ENCODE results near the gene IGFALS. TPM values are rescaled to one million over a fixed set of nuclear protein-coding genes. Genes with fewer than 3 reads are reported as not detected.

The IGFALS gene
- total RNA-seq, 1 experiment from 2014 or later: not detected

DNA sequence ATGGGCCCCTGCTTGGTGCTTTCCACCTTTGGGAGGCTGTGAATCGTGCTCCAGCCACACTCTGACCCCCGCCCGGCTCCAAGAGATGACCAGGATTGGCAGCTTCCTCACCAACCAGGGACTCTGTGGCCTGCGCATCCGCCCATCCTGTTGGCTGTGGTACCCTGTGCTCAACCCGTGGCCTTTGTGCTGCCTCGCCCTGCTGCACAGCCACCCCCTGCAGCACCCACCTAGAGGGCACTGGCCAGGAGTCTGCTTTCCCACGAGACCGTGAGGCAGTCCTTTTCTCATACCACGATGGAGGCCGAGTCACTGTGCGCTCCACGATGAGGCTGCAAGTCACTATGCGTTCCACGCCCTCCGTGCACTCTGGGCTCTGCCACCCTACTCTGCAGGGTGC, 41.6 kb downstream of the IGFALS start:
- CTCF ChIA-PET: no interaction called here
- TF ChIP-seq, protein P1, sequence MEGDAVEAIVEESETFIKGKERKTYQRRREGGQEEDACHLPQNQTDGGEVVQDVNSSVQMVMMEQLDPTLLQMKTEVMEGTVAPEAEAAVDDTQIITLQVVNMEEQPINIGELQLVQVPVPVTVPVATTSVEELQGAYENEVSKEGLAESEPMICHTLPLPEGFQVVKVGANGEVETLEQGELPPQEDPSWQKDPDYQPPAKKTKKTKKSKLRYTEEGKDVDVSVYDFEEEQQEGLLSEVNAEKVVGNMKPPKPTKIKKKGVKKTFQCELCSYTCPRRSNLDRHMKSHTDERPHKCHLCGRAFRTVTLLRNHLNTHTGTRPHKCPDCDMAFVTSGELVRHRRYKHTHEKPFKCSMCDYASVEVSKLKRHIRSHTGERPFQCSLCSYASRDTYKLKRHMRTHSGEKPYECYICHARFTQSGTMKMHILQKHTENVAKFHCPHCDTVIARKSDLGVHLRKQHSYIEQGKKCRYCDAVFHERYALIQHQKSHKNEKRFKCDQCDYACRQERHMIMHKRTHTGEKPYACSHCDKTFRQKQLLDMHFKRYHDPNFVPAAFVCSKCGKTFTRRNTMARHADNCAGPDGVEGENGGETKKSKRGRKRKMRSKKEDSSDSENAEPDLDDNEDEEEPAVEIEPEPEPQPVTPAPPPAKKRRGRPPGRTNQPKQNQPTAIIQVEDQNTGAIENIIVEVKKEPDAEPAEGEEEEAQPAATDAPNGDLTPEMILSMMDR (IDR thresholded peaks at IDR 0.05; ENCODE audit: unreplicated experiment): no peak
- Mint-ChIP-seq H3K27me3 (ENCODE audit: unreplicated experiment) (no peaks in the 10 kb centered on the region), H3K27ac (ENCODE audit: unreplicated experiment) (no peak overlapping the region), H3K9me3 (ENCODE audit: low read depth, unreplicated experiment) (no peaks in the 10 kb centered on the region), H3K4me1 (ENCODE audit: low read depth, unreplicated experiment) (no peaks in the 10 kb centered on the region), H3K4me3 (ENCODE audit: low read depth, unreplicated experiment) (no peak overlapping the region), H3K36me3 (ENCODE audit: insufficient read depth, unreplicated experiment) (peaks cover 48% of the 10 kb centered on the region)
- no peak for DNase-seq
- no TSS peak for BruUV-seq (replicated peaks)
- intact Hi-C loops (cut with micrococcal nuclease; ENCODE audit: unreplicated experiment): no loop called here

DNA sequence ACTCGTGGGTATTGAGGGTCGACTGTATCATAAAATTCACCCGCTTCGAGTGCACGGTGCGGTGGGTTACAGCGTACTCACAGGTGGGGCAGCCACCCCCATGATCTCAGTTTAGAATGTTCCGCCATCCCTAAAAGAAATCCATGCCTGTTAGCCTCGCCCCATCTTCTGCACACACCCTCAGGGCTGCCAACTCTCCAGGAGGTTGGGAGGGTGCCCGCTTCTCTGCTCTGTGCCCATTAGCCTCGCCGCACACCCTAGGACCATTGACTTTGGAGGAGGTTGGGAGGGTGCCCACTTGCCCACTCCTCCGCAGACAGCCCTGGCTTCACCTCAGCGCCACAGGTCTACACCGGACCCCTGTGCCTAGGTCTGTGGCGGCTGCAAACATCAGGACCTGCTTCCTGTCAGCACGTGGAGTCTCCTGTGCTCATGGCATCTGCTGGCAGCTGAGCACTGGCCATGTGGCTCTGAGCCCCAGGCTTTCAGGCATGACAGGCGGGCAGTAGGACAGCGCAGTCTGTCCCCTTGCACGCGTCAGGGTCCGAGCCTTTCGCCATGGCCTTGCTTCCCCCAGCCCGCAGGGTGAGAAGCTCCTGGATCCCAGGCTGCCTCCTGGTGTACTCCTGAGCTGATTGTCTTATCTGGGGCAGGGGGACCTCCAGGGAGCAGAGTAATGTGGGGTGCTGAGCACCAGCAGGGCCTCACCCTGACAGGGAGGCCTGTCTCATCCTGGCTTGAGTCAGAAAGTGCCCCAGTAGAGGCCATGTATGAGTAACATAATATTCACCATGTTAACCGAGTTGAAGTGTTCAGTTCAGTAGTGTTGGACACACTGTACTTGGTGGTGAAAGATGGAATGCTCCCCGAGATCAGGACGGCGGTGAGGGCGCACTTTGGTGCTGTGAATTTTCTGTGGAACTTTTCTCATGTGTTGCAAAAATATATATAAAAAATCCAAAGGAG, 44.1 kb downstream of the IGFALS start:
- H3K36me3 Mint-ChIP-seq (ENCODE audit: insufficient read depth, unreplicated experiment): peaks cover 43% of the 10 kb centered on the region
- H3K27ac Mint-ChIP-seq (ENCODE audit: unreplicated experiment): no peak overlapping the region
- CTCF ChIA-PET: no interaction called here
- no peak for DNase-seq
- H3K27me3 Mint-ChIP-seq (ENCODE audit: unreplicated experiment): no peaks in the 10 kb centered on the region
- no TSS peak for BruUV-seq (replicated peaks)
- no peak overlapping the region for H3K4me3 Mint-ChIP-seq (ENCODE audit: low read depth, unreplicated experiment)
- H3K4me1 Mint-ChIP-seq (ENCODE audit: low read depth, unreplicated experiment): no peaks in the 10 kb centered on the region
- H3K9me3 Mint-ChIP-seq (ENCODE audit: low read depth, unreplicated experiment): no peaks in the 10 kb centered on the region
- intact Hi-C loops (cut with micrococcal nuclease; ENCODE audit: unreplicated experiment): no loop called here
- TF ChIP-seq, protein P1 (IDR thresholded peaks at IDR 0.05; ENCODE audit: unreplicated experiment): no peak

DNA sequence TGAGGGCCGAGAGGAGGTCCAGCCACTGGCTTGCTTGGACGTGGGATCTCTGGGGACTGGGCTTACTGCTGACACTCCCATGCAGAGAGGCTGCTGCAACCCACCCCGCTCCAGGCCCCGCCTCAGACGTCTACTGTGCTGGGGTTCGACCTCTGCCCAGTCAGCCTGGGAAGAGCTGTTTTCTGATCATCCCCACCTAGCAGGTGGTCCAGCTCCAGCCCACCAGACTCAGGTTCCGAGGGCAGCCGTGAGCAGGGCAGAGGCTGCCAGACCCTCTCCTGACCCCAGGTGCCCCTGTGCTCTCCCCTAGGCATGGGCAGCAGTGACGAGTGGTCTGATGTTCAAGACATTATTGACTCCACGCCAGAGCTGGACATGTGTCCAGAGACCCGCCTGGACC, 45.6 kb downstream of the IGFALS start:
- intact Hi-C loops (cut with micrococcal nuclease; ENCODE audit: unreplicated experiment): no loop called here
- BruUV-seq (replicated peaks): no TSS peak
- H3K27me3 Mint-ChIP-seq (ENCODE audit: unreplicated experiment): no peaks in the 10 kb centered on the region
- H3K4me3 Mint-ChIP-seq (ENCODE audit: low read depth, unreplicated experiment): no peak overlapping the region
- CTCF ChIA-PET: no interaction called here
- DNase-seq: no peak
- TF ChIP-seq, protein P1 (IDR thresholded peaks at IDR 0.05; ENCODE audit: unreplicated experiment): no peak
- H3K4me1 Mint-ChIP-seq (ENCODE audit: low read depth, unreplicated experiment): no peaks in the 10 kb centered on the region
- H3K36me3 Mint-ChIP-seq (ENCODE audit: insufficient read depth, unreplicated experiment): peaks cover 53% of the 10 kb centered on the region
- no peaks in the 10 kb centered on the region for H3K9me3 Mint-ChIP-seq (ENCODE audit: low read depth, unreplicated experiment)
- no peak overlapping the region for H3K27ac Mint-ChIP-seq (ENCODE audit: unreplicated experiment)

DNA sequence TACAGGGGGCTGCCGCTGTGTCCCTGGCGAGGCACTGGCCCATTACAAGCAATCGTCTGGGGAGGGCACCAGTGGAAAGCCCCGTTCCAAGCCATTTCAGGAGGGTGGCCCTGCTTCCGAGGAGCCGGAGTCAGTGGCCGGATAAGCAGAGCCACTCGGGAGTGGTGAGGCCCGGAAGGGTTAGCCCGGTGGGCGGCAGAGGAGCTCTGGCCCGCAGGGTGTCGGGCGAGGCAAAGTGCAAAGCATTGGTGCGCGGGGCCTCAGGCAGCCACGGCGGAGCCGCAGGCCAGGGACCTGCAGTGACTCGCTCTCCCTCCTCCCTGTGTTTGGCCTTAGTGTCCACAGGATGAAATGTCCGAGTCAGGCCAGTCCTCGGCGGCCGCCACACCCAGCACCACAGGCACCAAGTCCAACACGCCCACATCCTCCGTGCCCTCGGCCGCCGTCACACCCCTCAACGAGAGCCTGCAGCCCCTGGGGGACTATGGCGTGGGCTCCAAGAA, 46.8 kb downstream of the IGFALS start:
- H3K27me3 Mint-ChIP-seq (ENCODE audit: unreplicated experiment): no peaks in the 10 kb centered on the region
- BruUV-seq (replicated peaks): no TSS peak
- no peak overlapping the region for H3K27ac Mint-ChIP-seq (ENCODE audit: unreplicated experiment)
- TF ChIP-seq, protein P1 (IDR thresholded peaks at IDR 0.05; ENCODE audit: unreplicated experiment): no peak
- H3K9me3 Mint-ChIP-seq (ENCODE audit: low read depth, unreplicated experiment): no peaks in the 10 kb centered on the region
- intact Hi-C loops (cut with micrococcal nuclease; ENCODE audit: unreplicated experiment): no loop called here
- CTCF ChIA-PET: no interaction called here
- no peaks in the 10 kb centered on the region for H3K4me1 Mint-ChIP-seq (ENCODE audit: low read depth, unreplicated experiment)
- no peak overlapping the region for H3K4me3 Mint-ChIP-seq (ENCODE audit: low read depth, unreplicated experiment)
- no peak for DNase-seq
- peaks cover 50% of the 10 kb centered on the region for H3K36me3 Mint-ChIP-seq (ENCODE audit: insufficient read depth, unreplicated experiment)

Data from Calu3 (cell line).